D721Med (cell line): ENCODE data around the gene BMERB1.

Experiments
- DNase-seq: peaks from one replicate; pipeline ENCODE4 v3.0.0; 2011; ENCODE audit warnings: low spot score; ENCODE audit not compliant: insufficient read length
- FAIRE-seq: peaks from 2 replicates; lab custom pipeline; 2011; peaks lifted over from hg19 to GRCh38; lab: Jason Lieb, UNC
- TF ChIP-seq, protein P1 (sequence below): IDR thresholded peaks from 2 replicates; pipeline ENCODE4 v1.5.1; 2012; ENCODE audit warnings: mild to moderate bottlenecking, control low read depth; ENCODE audit not compliant: insufficient read depth; ENCODE audit errors: missing control alignments

BMERB1 gene

GRCh38 chr16:15477802-15478201 lies 43.4 kb downstream of the BMERB1 start:
- no peak for DNase-seq
- FAIRE-seq = no peak
- TF ChIP-seq, protein P1, sequence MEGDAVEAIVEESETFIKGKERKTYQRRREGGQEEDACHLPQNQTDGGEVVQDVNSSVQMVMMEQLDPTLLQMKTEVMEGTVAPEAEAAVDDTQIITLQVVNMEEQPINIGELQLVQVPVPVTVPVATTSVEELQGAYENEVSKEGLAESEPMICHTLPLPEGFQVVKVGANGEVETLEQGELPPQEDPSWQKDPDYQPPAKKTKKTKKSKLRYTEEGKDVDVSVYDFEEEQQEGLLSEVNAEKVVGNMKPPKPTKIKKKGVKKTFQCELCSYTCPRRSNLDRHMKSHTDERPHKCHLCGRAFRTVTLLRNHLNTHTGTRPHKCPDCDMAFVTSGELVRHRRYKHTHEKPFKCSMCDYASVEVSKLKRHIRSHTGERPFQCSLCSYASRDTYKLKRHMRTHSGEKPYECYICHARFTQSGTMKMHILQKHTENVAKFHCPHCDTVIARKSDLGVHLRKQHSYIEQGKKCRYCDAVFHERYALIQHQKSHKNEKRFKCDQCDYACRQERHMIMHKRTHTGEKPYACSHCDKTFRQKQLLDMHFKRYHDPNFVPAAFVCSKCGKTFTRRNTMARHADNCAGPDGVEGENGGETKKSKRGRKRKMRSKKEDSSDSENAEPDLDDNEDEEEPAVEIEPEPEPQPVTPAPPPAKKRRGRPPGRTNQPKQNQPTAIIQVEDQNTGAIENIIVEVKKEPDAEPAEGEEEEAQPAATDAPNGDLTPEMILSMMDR = no peak

GRCh38 chr16:15482068-15482747 lies 47.8 kb downstream of the BMERB1 start:
- DNase-seq = no peak
- TF ChIP-seq, protein P1 = no peak
- FAIRE-seq = no peak

- FAIRE-seq = no peak
- DNase-seq = no peak
- TF ChIP-seq, protein P1 = no peak
These were observed 48.4 kb downstream of the BMERB1 start for GRCh38 chr16:15482748-15483298.

DNA sequence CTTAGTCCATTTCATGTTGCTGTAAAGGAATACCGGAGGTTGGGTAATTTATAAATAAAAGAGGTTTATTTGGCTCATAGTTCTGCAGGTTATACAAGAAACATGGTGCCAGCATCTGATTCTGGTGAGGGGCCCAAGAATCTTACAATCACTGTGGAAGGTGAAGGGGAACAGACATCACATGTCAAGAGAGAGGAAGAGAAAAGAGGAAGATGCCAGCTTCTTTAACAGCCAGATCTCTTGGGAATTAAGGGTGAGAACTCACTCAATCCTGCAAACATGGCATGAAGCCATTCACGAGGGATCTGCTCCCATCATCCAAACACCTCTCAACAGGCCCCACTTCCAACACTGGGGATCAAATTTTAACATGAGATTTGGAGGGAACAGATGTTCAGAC lies 49.5 kb downstream of the BMERB1 start:
- TF ChIP-seq, protein P1 = no peak
- FAIRE-seq (no peak), DNase-seq (no peak)

DNA sequence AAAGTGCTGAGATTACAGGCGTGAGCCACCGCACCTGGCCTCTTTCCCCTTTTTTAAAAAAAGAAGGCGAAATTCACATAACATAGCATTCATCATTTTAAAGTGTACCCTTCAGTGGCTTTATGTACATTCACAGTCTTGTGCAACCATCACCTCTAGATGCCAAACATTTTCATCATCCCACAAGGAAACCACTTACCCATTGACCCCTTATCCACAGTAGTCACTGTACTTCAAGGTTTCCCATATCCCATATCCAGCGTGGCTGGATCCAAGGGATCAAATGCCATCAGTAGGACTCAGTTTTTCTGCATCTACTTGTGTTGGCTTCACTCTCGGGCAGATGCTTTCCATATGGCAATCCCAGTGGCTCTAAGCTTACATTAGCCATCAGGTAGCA lies 50.3 kb downstream of the BMERB1 start:
- TF ChIP-seq, protein P1 = no peak
- DNase-seq (no peak), FAIRE-seq (no peak)

- no peak for DNase-seq
- FAIRE-seq = no peak
- TF ChIP-seq, protein P1 = no peak
These were observed 50.8 kb downstream of the BMERB1 start for GRCh38 chr16:15485175-15485574.

GRCh38 chr16:15486661-15487060 lies 52.3 kb downstream of the BMERB1 start:
- TF ChIP-seq, protein P1 = no peak
- DNase-seq (no peak), FAIRE-seq (no peak)
